KOPT-K1 (cell line): ENCODE results near the gene NDRG3.
"Not testable (repeated sequence)": the region's sequence is repeated elsewhere in the genome, so short reads cannot be mapped to it uniquely, and the experiment has no call there.

ENCODE experiments used
- H3K27ac ChIP-seq: fragments of 200-600 bp; sonication (generic); 2 replicates; pipeline ENCODE4 v1.5.1; 2016; ENCODE audit warnings: antibody characterized with exemption, mild to moderate bottlenecking, low read depth, low read length; ENCODE audit not compliant: poor library complexity, severe bottlenecking
- H3K36me3 ChIP-seq: fragments of 200-600 bp; sonication (generic); 2 replicates; pipeline ENCODE4 v1.5.1; 2017; ENCODE audit warnings: antibody characterized with exemption, mild to moderate bottlenecking, low read length, moderate library complexity; ENCODE audit not compliant: insufficient read depth
- H3K9me3 ChIP-seq: fragments of 200-600 bp; sonication (generic); 2 replicates; pipeline ENCODE4 v1.5.1; 2017; ENCODE audit warnings: antibody characterized with exemption, low read length, mild to moderate bottlenecking; ENCODE audit not compliant: insufficient read depth, poor library complexity, severe bottlenecking

NDRG3 gene

GRCh38 chr20:36741072-36741471, 4.8 kb downstream of the NDRG3 start:
- Histone ChIP-seq H3K27ac (no peak overlapping the region), H3K36me3 (no peaks in the 10 kb centered on the region), H3K9me3 (no peaks in the 10 kb centered on the region)

- Histone ChIP-seq H3K36me3 (no peaks in the 10 kb centered on the region), H3K9me3 (no peaks in the 10 kb centered on the region), H3K27ac (peak overlapping the region; percentile 4)
Observed at GRCh38 chr20:36737183-36737499, 8.7 kb downstream of the NDRG3 start.

- Histone ChIP-seq H3K27ac (peak overlapping the region; percentile 4), H3K36me3 (no peaks in the 10 kb centered on the region), H3K9me3 (no peaks in the 10 kb centered on the region)
Observed at GRCh38 chr20:36736451-36737182, 9.3 kb downstream of the NDRG3 start.

- Histone ChIP-seq H3K27ac (peak overlapping the region; percentile 44), H3K9me3 (no peaks in the 10 kb centered on the region), H3K36me3 (no peaks in the 10 kb centered on the region)
Observed at GRCh38 chr20:36732456-36732855, 13.4 kb downstream of the NDRG3 start.

- no peaks in the 10 kb centered on the region for H3K36me3 ChIP-seq
- H3K9me3 ChIP-seq, result no peaks in the 10 kb centered on the region
- H3K27ac ChIP-seq, result no peak overlapping the region
Observed at GRCh38 chr20:36728986-36729385, 16.9 kb downstream of the NDRG3 start.

DNA sequence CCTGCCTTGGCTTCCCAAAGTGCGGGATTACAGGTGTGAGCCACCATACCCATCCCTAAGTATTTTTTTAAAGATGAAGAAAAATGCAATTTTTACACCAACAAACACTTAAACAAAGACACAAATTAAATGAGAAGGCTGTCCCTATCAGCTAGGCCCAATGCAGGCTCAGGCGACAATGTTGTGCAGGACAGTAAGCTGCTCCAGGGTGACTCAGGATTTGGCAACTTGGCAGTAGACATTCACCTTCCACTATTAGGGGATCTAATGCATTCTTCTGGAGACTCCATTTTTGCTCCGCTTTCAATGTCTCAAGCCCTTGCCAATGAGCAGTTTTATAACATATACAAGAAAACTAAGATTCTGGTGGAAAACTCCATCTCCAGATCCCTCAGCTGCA, 19.7 kb downstream of the NDRG3 start:
- no peaks in the 10 kb centered on the region for H3K9me3 ChIP-seq
- H3K27ac ChIP-seq, result no peak overlapping the region
- H3K36me3 ChIP-seq, result no peaks in the 10 kb centered on the region

GRCh38 chr20:36720510-36720909, 25.4 kb downstream of the NDRG3 start:
- Histone ChIP-seq H3K9me3 (no peaks in the 10 kb centered on the region), H3K36me3 (no peaks in the 10 kb centered on the region), H3K27ac (no peak overlapping the region)

DNA sequence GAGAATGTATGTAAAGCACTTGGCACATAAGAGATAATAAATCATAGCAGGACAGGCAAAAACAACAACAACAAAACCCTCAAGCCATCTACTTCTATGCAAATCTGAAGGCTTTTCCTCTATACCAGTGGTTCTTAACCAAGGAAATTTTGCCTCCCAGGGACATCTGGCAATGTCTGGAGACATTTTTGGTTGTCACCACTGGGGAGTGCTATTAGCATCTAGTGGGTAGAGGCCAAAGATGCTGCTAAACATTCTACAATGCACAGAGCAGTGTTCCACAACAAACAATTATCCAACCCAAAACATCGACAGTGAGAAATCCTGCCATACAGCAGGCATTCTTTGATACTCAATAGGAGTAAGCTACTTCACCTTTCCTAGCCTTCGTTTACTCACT, 28.2 kb downstream of the NDRG3 start:
- no peaks in the 10 kb centered on the region for H3K36me3 ChIP-seq
- no peak overlapping the region for H3K27ac ChIP-seq
- H3K9me3 ChIP-seq, result no peaks in the 10 kb centered on the region

GRCh38 chr20:36717021-36717420, 28.9 kb downstream of the NDRG3 start:
- no peaks in the 10 kb centered on the region for H3K36me3 ChIP-seq
- H3K27ac ChIP-seq, result no peak overlapping the region
- no peaks in the 10 kb centered on the region for H3K9me3 ChIP-seq

DNA sequence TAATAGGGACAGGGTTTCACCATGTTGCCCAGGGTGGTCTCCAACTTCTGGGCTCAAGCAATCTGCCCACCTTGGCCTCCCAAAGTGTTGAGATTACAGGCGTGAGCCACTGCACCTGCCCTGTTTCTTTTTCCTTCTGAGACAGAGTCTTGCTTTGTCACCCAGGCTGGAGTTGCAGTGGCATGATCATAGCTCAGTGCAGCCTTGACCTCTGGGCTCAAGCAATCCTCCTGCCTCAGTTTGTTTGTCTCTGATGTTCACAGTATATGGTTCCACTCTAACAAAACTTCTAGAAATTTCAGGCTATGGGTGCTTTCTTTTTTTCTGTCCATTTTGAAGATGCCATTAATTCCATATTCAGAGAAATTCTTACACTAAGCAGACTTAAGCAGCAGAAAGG, 33.1 kb downstream of the NDRG3 start:
- no peaks in the 10 kb centered on the region for H3K9me3 ChIP-seq
- H3K27ac ChIP-seq, result no peak overlapping the region
- H3K36me3 ChIP-seq, result no peaks in the 10 kb centered on the region

GRCh38 chr20:36709126-36709525, 36.8 kb downstream of the NDRG3 start:
- H3K27ac ChIP-seq, result no peak overlapping the region
- H3K36me3 ChIP-seq, result no peaks in the 10 kb centered on the region
- no peaks in the 10 kb centered on the region for H3K9me3 ChIP-seq

- Histone ChIP-seq H3K9me3 (no peaks in the 10 kb centered on the region), H3K27ac (no peak overlapping the region), H3K36me3 (no peaks in the 10 kb centered on the region)
Observed at GRCh38 chr20:36703530-36703929, 42.4 kb downstream of the NDRG3 start.

DNA sequence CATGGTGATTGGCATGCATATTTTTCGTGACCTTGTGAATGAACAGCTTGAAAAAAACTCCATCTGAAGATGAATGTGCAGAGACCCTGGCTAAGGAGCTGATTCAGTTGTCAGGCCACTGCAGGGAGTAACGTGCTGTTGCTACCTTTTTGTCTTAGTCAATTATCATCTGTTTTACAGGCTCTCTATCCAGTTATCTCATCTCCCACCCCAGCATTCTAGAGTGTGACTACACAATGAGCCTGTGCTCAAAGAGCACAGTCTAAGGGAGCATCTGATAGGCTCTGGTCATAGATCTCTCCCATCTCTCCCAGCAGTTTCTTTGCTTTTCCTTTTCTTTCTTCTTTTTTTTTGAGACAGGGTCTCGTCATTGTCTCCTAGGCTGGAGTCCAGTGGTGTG, 45.5 kb downstream of the NDRG3 start:
- Histone ChIP-seq H3K36me3 (no peaks in the 10 kb centered on the region), H3K9me3 (no peaks in the 10 kb centered on the region), H3K27ac (no peak overlapping the region)

DNA sequence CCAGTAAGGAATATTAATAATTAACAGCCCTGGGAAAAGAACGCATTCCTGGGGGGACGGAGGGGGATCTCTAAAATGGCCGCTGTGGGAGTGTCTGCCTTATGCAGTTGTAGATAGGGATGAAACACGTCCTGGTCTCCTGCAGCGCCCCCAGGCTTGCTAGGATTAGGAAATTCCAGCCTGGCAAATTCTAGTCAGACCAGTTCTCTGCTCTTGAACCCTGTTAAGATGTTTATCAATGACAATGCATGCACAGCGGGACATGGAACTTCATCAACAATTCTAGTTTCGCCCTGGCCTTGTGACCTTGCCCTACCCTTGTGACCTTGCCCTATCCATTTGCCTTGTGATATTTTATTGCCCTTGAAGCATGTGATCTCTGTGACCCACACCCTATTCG, 50.4 kb downstream of the NDRG3 start:
- H3K9me3 ChIP-seq, H3K27ac ChIP-seq, H3K36me3 ChIP-seq: not testable (repeated sequence)

DNA sequence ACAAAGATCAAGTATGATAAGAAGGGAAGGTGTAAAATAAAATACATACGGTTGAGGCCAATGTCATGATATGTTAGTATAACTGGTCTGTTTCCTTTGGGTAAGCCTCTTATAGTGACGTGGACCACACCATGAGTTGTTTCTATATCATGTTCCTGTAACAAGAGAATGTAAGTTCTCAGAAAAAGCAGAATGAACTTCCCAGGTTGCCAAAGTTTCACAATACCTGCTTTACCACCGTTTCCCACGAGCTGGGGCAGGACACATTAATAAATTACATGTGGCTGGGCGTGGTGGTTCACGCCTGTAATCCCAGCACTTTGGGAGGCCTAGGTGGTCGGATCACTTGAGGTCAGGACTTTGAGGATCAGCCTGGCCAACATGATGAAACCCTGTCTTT, 57.3 kb downstream of the NDRG3 start:
- no peaks in the 10 kb centered on the region for H3K9me3 ChIP-seq
- H3K27ac ChIP-seq, result no peak overlapping the region
- H3K36me3 ChIP-seq, result peaks cover 11% of the 10 kb centered on the region; the same call in 1 of the 2 replicates

DNA sequence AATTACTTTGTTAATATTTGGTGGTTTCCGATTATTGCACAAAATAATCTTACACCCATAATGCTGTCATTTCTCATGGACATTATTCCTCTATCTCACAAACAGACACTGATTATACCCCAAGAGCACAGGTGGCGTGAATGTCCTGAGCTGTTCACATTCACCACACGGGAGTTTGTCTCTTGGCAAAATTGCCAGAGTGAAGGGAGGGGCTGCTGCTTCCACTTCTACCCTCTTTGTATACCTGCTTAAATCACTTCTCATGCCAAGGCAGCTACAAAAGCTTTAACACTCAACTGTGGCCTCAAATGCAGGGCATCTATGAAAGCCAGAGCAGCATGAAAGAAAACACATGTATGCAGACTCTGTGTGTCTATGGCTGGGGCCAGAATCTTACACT, 58.0 kb downstream of the NDRG3 start:
- peaks cover 11% of the 10 kb centered on the region; the same call in 1 of the 2 replicates for H3K36me3 ChIP-seq
- H3K9me3 ChIP-seq, result no peaks in the 10 kb centered on the region
- no peak overlapping the region for H3K27ac ChIP-seq
